ENCODE measurements around the gene KTN1. TPM values are rescaled to one million over a fixed set of nuclear protein-coding genes. Genes with fewer than 3 reads are reported as not detected.

Gene KTN1
- total RNA-seq, 1 experiment from 2014 or later, result 125 TPM

- TF ChIP-seq MYBL2 (CRISPR knock-in tag; IDR thresholded peaks at IDR 0.05) (no peak), JUN (CRISPR knock-in tag; IDR thresholded peaks at IDR 0.05) (no peak), GRHL2 (CRISPR knock-in tag; IDR thresholded peaks at IDR 0.05; ENCODE audit: insufficient replicate concordance, severe bottlenecking) (no peak), OVOL2 (CRISPR knock-in tag; IDR thresholded peaks at IDR 0.05; ENCODE audit: borderline replicate concordance) (no peak), TCF7 (CRISPR knock-in tag; IDR thresholded peaks at IDR 0.05; ENCODE audit: low read depth) (no peak)
Measured at GRCh38 chr14:55620277-55620676, 40.3 kb downstream of the KTN1 start (continued).

DNA sequence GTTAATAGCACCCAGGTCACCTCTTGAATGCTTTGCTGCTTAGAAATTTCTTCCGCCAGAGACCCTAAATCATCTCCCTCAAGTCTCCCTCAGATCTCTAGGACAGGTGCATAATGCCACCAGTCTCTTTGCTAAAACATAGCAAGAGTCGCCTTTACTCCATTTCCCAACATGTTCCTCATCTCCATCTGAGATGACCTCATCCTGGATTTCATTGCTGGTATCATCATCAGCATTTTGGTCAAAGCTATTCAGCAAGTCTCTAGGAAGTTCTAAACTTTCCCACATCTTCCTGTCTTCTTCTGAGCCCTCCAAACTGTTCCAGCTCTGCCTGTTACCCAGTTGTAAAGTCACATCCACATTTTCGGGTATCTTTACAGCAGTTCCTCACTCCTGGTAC is 41.0 kb downstream of the KTN1 start:
- ChIA-PET CTCF (no interaction called here), POLR2A (no interaction called here)
- no peak for TF ChIP-seq USF2 (CRISPR knock-in tag; IDR thresholded peaks at IDR 0.05)
- no peak for TF ChIP-seq NFYB (CRISPR knock-in tag; conservative IDR thresholded peaks at IDR 0.05; ENCODE audit: low read depth)
- no peak for TF ChIP-seq MLX (CRISPR knock-in tag; IDR thresholded peaks at IDR 0.05)
- TF ChIP-seq, protein P1, sequence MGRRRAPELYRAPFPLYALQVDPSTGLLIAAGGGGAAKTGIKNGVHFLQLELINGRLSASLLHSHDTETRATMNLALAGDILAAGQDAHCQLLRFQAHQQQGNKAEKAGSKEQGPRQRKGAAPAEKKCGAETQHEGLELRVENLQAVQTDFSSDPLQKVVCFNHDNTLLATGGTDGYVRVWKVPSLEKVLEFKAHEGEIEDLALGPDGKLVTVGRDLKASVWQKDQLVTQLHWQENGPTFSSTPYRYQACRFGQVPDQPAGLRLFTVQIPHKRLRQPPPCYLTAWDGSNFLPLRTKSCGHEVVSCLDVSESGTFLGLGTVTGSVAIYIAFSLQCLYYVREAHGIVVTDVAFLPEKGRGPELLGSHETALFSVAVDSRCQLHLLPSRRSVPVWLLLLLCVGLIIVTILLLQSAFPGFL (CRISPR knock-in tag; IDR thresholded peaks at IDR 0.05; ENCODE audit: borderline replicate concordance), result no peak
- TF ChIP-seq ZNF317 (CRISPR knock-in tag; IDR thresholded peaks at IDR 0.05; ENCODE audit: borderline replicate concordance, low read depth), result no peak
- TF ChIP-seq, protein P2, sequence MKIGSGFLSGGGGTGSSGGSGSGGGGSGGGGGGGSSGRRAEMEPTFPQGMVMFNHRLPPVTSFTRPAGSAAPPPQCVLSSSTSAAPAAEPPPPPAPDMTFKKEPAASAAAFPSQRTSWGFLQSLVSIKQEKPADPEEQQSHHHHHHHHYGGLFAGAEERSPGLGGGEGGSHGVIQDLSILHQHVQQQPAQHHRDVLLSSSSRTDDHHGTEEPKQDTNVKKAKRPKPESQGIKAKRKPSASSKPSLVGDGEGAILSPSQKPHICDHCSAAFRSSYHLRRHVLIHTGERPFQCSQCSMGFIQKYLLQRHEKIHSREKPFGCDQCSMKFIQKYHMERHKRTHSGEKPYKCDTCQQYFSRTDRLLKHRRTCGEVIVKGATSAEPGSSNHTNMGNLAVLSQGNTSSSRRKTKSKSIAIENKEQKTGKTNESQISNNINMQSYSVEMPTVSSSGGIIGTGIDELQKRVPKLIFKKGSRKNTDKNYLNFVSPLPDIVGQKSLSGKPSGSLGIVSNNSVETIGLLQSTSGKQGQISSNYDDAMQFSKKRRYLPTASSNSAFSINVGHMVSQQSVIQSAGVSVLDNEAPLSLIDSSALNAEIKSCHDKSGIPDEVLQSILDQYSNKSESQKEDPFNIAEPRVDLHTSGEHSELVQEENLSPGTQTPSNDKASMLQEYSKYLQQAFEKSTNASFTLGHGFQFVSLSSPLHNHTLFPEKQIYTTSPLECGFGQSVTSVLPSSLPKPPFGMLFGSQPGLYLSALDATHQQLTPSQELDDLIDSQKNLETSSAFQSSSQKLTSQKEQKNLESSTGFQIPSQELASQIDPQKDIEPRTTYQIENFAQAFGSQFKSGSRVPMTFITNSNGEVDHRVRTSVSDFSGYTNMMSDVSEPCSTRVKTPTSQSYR (CRISPR knock-in tag; IDR thresholded peaks at IDR 0.05), result no peak
- no peak for TF ChIP-seq OVOL2 (CRISPR knock-in tag; IDR thresholded peaks at IDR 0.05; ENCODE audit: borderline replicate concordance)
- TF ChIP-seq CBFB (CRISPR knock-in tag; IDR thresholded peaks at IDR 0.05; ENCODE audit: low read depth), result no peak
- TF ChIP-seq, protein P3, sequence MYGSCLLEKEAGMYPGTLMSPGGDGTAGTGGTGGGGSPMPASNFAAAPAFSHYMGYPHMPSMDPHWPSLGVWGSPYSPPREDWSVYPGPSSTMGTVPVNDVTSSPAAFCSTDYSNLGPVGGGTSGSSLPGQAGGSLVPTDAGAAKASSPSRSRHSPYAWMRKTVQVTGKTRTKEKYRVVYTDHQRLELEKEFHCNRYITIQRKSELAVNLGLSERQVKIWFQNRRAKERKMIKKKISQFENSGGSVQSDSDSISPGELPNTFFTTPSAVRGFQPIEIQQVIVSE (CRISPR knock-in tag; IDR thresholded peaks at IDR 0.05; ENCODE audit: borderline replicate concordance), result no peak
- no peak for TF ChIP-seq SOX15 (CRISPR knock-in tag; IDR thresholded peaks at IDR 0.05)
- TF ChIP-seq, protein P4, sequence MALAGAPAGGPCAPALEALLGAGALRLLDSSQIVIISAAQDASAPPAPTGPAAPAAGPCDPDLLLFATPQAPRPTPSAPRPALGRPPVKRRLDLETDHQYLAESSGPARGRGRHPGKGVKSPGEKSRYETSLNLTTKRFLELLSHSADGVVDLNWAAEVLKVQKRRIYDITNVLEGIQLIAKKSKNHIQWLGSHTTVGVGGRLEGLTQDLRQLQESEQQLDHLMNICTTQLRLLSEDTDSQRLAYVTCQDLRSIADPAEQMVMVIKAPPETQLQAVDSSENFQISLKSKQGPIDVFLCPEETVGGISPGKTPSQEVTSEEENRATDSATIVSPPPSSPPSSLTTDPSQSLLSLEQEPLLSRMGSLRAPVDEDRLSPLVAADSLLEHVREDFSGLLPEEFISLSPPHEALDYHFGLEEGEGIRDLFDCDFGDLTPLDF (CRISPR knock-in tag; IDR thresholded peaks at IDR 0.05), result no peak
- no peak for TF ChIP-seq ZNF263 (CRISPR knock-in tag; IDR thresholded peaks at IDR 0.05; ENCODE audit: low read depth)
- TF ChIP-seq FOXJ3 (CRISPR knock-in tag; IDR thresholded peaks at IDR 0.05; ENCODE audit: borderline replicate concordance), result no peak
- H3K27ac Mint-ChIP-seq, result no peak overlapping the region
- no peaks in the 10 kb centered on the region; the same call in 1 of the 2 replicates for H3K27me3 Mint-ChIP-seq (ENCODE audit: low read depth)
- H3K9me3 Mint-ChIP-seq, result peaks cover 33% of the 10 kb centered on the region
- DNase-seq (ENCODE audit: low spot score) (no peak), ATAC-seq (no peak)
- H3K36me3 Mint-ChIP-seq, result peaks cover 74% of the 10 kb centered on the region
- no peak overlapping the region for H3K4me3 Mint-ChIP-seq
- no peaks in the 10 kb centered on the region for H3K4me1 Mint-ChIP-seq
